Caco-2 (cell line): ENCODE data around the gene CHAC1. TPM values are rescaled to one million over a fixed set of nuclear protein-coding genes. Genes with fewer than 3 reads are reported as not detected.

Source experiments
- BruUV-seq: library from RNA; stranded (reverse); fragments of 400-500 nt; replicated peaks from 2 replicates; lab custom pipeline; 2021; lab: Mats Ljungman, UMichigan
- CTCF ChIA-PET: fragments of 300-600 bp; sonication (Branson Sonifier 250); formaldehyde crosslinking; loops from one replicate; lab custom pipeline; 2022; ENCODE audit warnings: antibody characterized with exemption; lab: Charles Lee
- POLR2A ChIA-PET: fragments of 300-600 bp; sonication (Branson Sonifier 250); formaldehyde crosslinking; loops from one replicate; lab custom pipeline; 2022; ENCODE audit warnings: antibody characterized with exemption; lab: Charles Lee
- DNase-seq, 2 experiments: peaks; one replicate each; pipeline versions ENCODE4 v3.0.0 to v3.0.0-alpha.2; 2020 to 2022
- H3K27me3 ChIP-seq: replicated peaks from 2 replicates; pipeline ENCODE4 v1.6.0; 2011; ENCODE audit warnings: low read length; ENCODE audit not compliant: control insufficient read depth, insufficient read depth
- H3K36me3 ChIP-seq: 2 replicates; pipeline ENCODE4 v1.5.1; 2011; ENCODE audit warnings: low read length; ENCODE audit not compliant: control insufficient read depth, insufficient read depth
- H3K4me1 ChIP-seq: fragments of 250-450 bp; sonication (Bioruptor Pico); 2 replicates; pipeline ENCODE4 v1.5.1; 2020; ENCODE audit warnings: mild to moderate bottlenecking
- H3K4me3 ChIP-seq: 2 replicates; pipeline ENCODE4 v1.5.1; 2011; ENCODE audit warnings: low read depth, mild to moderate bottlenecking, control low read depth, low read length
- H3K9me3 ChIP-seq: fragments of 250-450 bp; sonication (Bioruptor Pico); 2 replicates; pipeline ENCODE4 v1.5.1; 2020; ENCODE audit warnings: mild to moderate bottlenecking, moderate library complexity
- H3K27ac Mint-ChIP-seq: one replicate; pipeline ENCODE4 v1.8.0; 2022; ENCODE audit warnings: mixed read lengths; ENCODE audit not compliant: unreplicated experiment
- H3K27me3 Mint-ChIP-seq: one replicate; pipeline ENCODE4 v1.8.0; 2022; ENCODE audit warnings: mixed read lengths; ENCODE audit not compliant: insufficient read depth, unreplicated experiment
- H3K36me3 Mint-ChIP-seq: one replicate; pipeline ENCODE4 v1.8.0; 2022; ENCODE audit warnings: mild to moderate bottlenecking, mixed read lengths; ENCODE audit not compliant: insufficient read depth, unreplicated experiment
- H3K4me1 Mint-ChIP-seq: one replicate; pipeline ENCODE4 v1.8.0; 2022; ENCODE audit warnings: low read depth, mixed read lengths; ENCODE audit not compliant: unreplicated experiment
- H3K4me3 Mint-ChIP-seq: one replicate; pipeline ENCODE4 v1.8.0; 2022; ENCODE audit warnings: mild to moderate bottlenecking, moderate library complexity, mixed read lengths; ENCODE audit not compliant: unreplicated experiment
- H3K9me3 Mint-ChIP-seq: one replicate; pipeline ENCODE4 v1.8.0; 2022; ENCODE audit warnings: mixed read lengths; ENCODE audit not compliant: unreplicated experiment
- intact Hi-C: fragments of 100-400 bp; cut with micrococcal nuclease; formaldehyde crosslinking; loops from one replicate; pipeline ENCODE4 v1.10.0; 2022; ENCODE audit not compliant: unreplicated experiment
- total RNA-seq: library from RNA; stranded (reverse); gene quantifications from 2 replicates; pipeline ENCODE4 v1.2.3, GENCODE V29; 2022
- TF ChIP-seq, protein P1 (sequence below), 2 experiments: fragments of 200-600 bp in 1 of 2; IDR thresholded peaks; 1 replicate in 1 of 2; 2 replicates in 1 of 2; pipeline versions ENCODE4 v1.5.1 to v1.8.0; 2011 to 2022; ENCODE audit warnings: antibody characterized with exemption in 1 of 2, control low read depth in 1 of 2, inconsistent platforms in 1 of 2, low read depth in 1 of 2, low read length in 1 of 2, mild to moderate bottlenecking in 1 of 2, moderate library complexity in 1 of 2; ENCODE audit not compliant: insufficient read depth in 1 of 2, severe bottlenecking in 1 of 2, unreplicated experiment in 1 of 2

CHAC1 gene
- total RNA-seq, 1 experiment from 2014 or later: 55.8 TPM

DNA sequence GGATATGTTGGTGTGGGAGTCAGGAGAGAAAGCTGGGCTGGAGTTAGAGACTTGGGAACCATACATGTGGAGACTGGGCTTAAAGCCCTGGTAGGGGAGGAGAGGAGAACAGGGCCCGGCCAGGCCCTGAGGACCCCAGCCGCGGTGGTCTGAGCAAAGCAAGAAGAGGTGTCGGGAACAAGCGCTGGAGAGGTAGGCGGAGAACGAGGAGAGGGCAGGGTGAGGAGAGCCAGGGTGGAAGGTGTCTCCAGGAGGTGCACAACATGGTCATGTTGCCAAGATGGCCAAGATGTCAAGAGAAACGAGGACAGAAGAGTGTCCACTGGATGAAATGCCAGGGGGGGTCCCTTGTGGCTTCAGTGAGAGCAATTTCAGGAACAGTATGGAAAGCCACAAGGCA, 5.5 kb downstream of the CHAC1 start:
- CTCF ChIA-PET: no interaction called here
- peak overlapping the region; percentile 18 for H3K4me3 Mint-ChIP-seq
- no peak for DNase-seq
- peaks cover 17% of the 10 kb centered on the region for H3K4me1 Mint-ChIP-seq
- H3K9me3 Mint-ChIP-seq: no peaks in the 10 kb centered on the region
- Histone ChIP-seq H3K36me3 (no peaks in the 10 kb centered on the region), H3K4me1 (no peaks in the 10 kb centered on the region), H3K27me3 (no peaks in the 10 kb centered on the region), H3K9me3 (no peaks in the 10 kb centered on the region), H3K4me3 (no peak overlapping the region)
- POLR2A ChIA-PET: no interaction called here
- intact Hi-C loops: no loop called here
- peaks cover 62% of the 10 kb centered on the region for H3K36me3 Mint-ChIP-seq
- TF ChIP-seq, protein P1, sequence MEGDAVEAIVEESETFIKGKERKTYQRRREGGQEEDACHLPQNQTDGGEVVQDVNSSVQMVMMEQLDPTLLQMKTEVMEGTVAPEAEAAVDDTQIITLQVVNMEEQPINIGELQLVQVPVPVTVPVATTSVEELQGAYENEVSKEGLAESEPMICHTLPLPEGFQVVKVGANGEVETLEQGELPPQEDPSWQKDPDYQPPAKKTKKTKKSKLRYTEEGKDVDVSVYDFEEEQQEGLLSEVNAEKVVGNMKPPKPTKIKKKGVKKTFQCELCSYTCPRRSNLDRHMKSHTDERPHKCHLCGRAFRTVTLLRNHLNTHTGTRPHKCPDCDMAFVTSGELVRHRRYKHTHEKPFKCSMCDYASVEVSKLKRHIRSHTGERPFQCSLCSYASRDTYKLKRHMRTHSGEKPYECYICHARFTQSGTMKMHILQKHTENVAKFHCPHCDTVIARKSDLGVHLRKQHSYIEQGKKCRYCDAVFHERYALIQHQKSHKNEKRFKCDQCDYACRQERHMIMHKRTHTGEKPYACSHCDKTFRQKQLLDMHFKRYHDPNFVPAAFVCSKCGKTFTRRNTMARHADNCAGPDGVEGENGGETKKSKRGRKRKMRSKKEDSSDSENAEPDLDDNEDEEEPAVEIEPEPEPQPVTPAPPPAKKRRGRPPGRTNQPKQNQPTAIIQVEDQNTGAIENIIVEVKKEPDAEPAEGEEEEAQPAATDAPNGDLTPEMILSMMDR (IDR thresholded peaks at IDR 0.05; ENCODE audit: insufficient read depth in 1 of 2, low read depth in 1 of 2, low read length in 1 of 2, severe bottlenecking in 1 of 2, unreplicated experiment in 1 of 2): no peak
- BruUV-seq: no TSS peak
- H3K27ac Mint-ChIP-seq: peak overlapping the region; percentile 48
- no peaks in the 10 kb centered on the region for H3K27me3 Mint-ChIP-seq

DNA sequence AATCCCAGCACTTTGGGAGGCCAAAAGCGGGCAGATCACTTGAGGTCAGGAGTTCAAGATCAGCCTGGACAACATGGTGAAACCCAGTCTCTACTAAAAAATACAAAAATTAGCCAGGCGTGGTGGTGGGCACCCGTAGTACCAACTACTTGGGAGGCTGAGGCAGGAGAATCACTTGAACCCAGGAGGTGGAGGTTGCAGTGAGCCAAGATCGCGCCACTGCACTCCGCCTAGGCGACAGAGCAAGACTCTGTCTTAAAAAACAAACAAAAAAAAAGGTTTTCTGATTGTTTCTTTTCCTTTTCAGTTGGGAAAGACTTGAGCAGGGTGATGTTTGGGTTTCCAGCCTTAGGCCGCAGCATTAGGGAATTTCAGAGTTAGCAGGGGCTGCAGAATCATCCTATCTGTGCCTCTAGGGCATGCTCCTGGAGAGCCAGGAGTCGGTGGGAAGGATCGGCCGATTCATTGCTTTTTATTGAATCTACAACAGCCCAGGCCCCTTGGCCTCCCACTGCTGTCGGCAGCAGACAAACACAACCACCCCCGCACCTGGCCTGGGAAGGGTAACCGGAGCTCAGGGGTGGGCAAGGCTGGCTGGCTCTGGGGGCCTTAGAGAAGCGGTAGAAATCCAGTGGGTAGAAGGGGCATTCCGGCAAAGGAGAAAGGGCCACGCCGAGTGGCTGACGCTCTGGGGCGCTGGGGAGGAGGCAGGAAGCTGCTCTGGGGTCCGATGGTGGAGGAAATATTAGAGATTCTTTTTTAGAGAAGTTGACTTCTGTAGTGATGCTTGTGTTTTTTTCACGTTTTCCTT, 6.3 kb downstream of the CHAC1 start:
- POLR2A ChIA-PET: no interaction called here
- H3K27me3 Mint-ChIP-seq: no peaks in the 10 kb centered on the region
- no peaks in the 10 kb centered on the region for H3K9me3 ChIP-seq
- BruUV-seq: no TSS peak
- no peak for DNase-seq
- H3K36me3 ChIP-seq: no peaks in the 10 kb centered on the region
- no peak overlapping the region for H3K4me3 Mint-ChIP-seq
- H3K4me3 ChIP-seq: no peak overlapping the region
- H3K36me3 Mint-ChIP-seq: peaks cover 53% of the 10 kb centered on the region
- H3K4me1 Mint-ChIP-seq: peaks cover 17% of the 10 kb centered on the region
- H3K4me1 ChIP-seq: no peaks in the 10 kb centered on the region
- CTCF ChIA-PET: interaction anchor here (0.6 kb wide), 1 partner anchor 18 kb away, joined by 3 read pairs; no protein-coding TSS in a partner anchor
- H3K27me3 ChIP-seq: no peaks in the 10 kb centered on the region
- intact Hi-C loops: no loop called here
- H3K27ac Mint-ChIP-seq: peak overlapping the region; percentile 83
- TF ChIP-seq, protein P1 (IDR thresholded peaks at IDR 0.05; ENCODE audit: insufficient read depth in 1 of 2, low read depth in 1 of 2, low read length in 1 of 2, severe bottlenecking in 1 of 2, unreplicated experiment in 1 of 2): no peak
- no peaks in the 10 kb centered on the region for H3K9me3 Mint-ChIP-seq

DNA sequence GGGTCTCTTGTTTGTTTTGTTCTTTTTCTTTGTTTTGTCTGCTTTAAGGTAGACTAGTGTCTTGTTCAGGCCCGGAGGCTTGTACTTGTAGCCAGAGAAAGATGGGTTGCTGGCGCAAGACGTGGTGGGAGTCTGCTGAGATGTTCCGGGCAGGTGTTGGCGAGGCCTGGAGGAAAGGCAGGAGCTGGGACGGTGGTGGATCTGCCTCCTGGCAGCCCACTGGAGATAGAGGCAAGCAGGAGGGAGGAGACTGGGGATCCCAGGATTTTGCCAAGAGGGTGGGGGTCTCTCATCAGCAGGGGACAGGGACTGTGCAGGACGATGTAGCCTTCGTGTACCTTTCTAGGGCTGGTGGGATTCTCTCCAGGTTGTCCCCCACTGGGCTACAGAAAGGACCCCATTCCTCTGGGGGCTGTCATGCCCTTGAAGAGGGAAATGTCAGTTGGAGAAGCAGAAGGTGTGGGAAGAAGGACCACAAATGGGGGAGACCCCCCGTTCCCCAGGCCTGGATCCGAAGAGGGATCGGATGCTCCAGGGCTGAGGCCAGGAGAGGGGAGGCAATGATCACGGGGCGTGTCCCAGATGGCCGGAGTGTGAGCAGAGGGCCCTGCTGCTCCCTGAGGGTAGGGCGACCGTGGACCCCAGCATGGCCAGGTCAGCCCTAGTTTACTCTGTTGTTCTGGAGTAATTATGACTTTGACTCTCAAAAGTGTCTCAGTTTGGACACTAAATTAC, 7.0 kb downstream of the CHAC1 start:
- CTCF ChIA-PET: interaction anchor here (0.6 kb wide), 2 partner anchors 30 to 32 kb away, joined by 3 to 4 read pairs; no protein-coding TSS in a partner anchor

More for the DNA sequence above, 7.0 kb downstream of the CHAC1 start:
- peak overlapping the region; percentile 83 for H3K27ac Mint-ChIP-seq
- intact Hi-C loops: no loop called here
- no peaks in the 10 kb centered on the region for H3K27me3 ChIP-seq
- H3K9me3 ChIP-seq: no peaks in the 10 kb centered on the region
- no TSS peak for BruUV-seq
- H3K4me1 ChIP-seq: no peaks in the 10 kb centered on the region
- no peaks in the 10 kb centered on the region for H3K36me3 ChIP-seq
- H3K27me3 Mint-ChIP-seq: no peaks in the 10 kb centered on the region
- no peak for DNase-seq
- TF ChIP-seq, protein P1 (IDR thresholded peaks at IDR 0.05; ENCODE audit: insufficient read depth in 1 of 2, low read depth in 1 of 2, low read length in 1 of 2, severe bottlenecking in 1 of 2, unreplicated experiment in 1 of 2): no peak
- peaks cover 17% of the 10 kb centered on the region for H3K4me1 Mint-ChIP-seq
- POLR2A ChIA-PET: interaction anchor here (1.2 kb wide), 1 partner anchor 16 kb away, joined by 3 read pairs; no protein-coding TSS in a partner anchor
- H3K4me3 ChIP-seq: no peak overlapping the region
- H3K4me3 Mint-ChIP-seq: no peak overlapping the region
- peaks cover 46% of the 10 kb centered on the region for H3K36me3 Mint-ChIP-seq
- H3K9me3 Mint-ChIP-seq: no peaks in the 10 kb centered on the region
